GM23338 (cell line): ENCODE measurements around the gene UBXN2A.

Source experiments
- CREB1 ChIP-seq: fragments of 250-450 bp; sonication (Bioruptor Pico); IDR thresholded peaks from 2 replicates; pipeline ENCODE4 v1.5.0; 2020; ENCODE audit warnings: low read depth, mild to moderate bottlenecking, moderate library complexity
- EZH2 ChIP-seq: fragments of 200-600 bp; sonication (generic); IDR thresholded peaks from one replicate; pipeline ENCODE4 v1.8.0; 2017; ENCODE audit warnings: antibody characterized with exemption, mild to moderate bottlenecking, low read depth; ENCODE audit not compliant: unreplicated experiment
- EZH2phosphoT487 ChIP-seq: fragments of 200-600 bp; sonication (generic); IDR thresholded peaks from one replicate; pipeline ENCODE4 v1.8.1; 2018; ENCODE audit warnings: antibody characterized with exemption; ENCODE audit not compliant: unreplicated experiment
- JUNB ChIP-seq: IDR thresholded peaks from one replicate; pipeline ENCODE4 v1.6.1; 2016; ENCODE audit warnings: antibody characterized with exemption; ENCODE audit not compliant: unreplicated experiment
- POLR2AphosphoS5 ChIP-seq: IDR thresholded peaks from 2 replicates; pipeline ENCODE4 v1.6.1; 2016; ENCODE audit warnings: antibody characterized with exemption, low read depth
- REST ChIP-seq: IDR thresholded peaks from one replicate; pipeline ENCODE4 v1.6.1; 2018; ENCODE audit warnings: antibody characterized with exemption; ENCODE audit not compliant: unreplicated experiment
- STAT1 ChIP-seq: IDR thresholded peaks from one replicate; pipeline ENCODE4 v1.6.1; 2016; ENCODE audit warnings: antibody characterized with exemption; ENCODE audit not compliant: unreplicated experiment
- ZNF114 ChIP-seq: fragments of 250-450 bp; sonication (Bioruptor Pico); IDR thresholded peaks from 2 replicates; pipeline ENCODE4 v1.5.0; 2020; ENCODE audit warnings: mild to moderate bottlenecking, moderate library complexity
- ZNF331 ChIP-seq: fragments of 250-450 bp; sonication (Bioruptor Pico); IDR thresholded peaks from 2 replicates; pipeline ENCODE4 v1.5.0; 2020; ENCODE audit warnings: low read depth, mild to moderate bottlenecking, moderate library complexity
- ZNF462 ChIP-seq: fragments of 250-450 bp; sonication (Bioruptor Pico); IDR thresholded peaks from 2 replicates; pipeline ENCODE4 v1.5.0; 2020; ENCODE audit warnings: mild to moderate bottlenecking, moderate library complexity
- TF ChIP-seq, protein P1 (sequence below), 2 experiments: fragments of 200-600 bp in 1 of 2; sonication (generic) in 1 of 2; conservative IDR thresholded peaks; 2 replicates each; pipeline versions ENCODE4 v1.5.1 to v1.6.1; 2016 to 2017; ENCODE audit warnings: antibody characterized with exemption in 2 of 2, low read depth in 2 of 2, mild to moderate bottlenecking in 2 of 2, moderate library complexity in 1 of 2
- TF ChIP-seq, protein P2 (sequence below): IDR thresholded peaks from 2 replicates; pipeline ENCODE4 v1.6.1; 2016; ENCODE audit warnings: antibody characterized with exemption

DNA sequence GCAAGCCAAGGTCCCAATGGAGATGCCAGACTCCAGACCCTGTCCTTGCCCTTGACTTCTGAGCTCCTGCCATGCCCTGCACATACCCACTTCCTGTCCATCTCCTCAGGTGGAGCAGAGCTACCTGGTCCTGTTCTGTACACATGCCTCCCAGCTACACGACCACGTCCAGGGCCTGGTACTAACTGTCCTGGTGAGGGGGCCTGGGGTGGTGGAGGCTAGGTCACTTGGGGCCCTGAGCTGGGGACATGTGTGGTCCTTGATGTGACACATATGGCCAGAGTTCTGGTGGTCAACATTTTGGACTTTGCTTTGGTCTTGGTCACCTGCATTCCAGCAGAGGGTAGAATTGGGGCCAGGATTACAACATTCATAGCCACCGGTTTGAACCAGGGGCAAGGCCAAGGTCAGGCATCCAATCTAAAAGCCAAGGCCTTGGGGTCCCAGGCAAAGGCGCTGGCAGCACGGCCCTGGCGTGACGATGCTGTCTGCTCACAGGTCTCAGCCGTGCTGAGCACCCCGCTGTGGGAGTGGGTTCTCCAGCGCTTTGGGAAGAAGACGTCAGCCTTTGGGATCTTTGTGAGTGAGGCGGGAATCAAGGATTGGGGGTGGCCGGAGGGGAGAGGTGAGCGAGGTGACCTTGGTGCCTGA is 82.2 kb downstream of the UBXN2A start:
- TF ChIP-seq, protein P1, sequence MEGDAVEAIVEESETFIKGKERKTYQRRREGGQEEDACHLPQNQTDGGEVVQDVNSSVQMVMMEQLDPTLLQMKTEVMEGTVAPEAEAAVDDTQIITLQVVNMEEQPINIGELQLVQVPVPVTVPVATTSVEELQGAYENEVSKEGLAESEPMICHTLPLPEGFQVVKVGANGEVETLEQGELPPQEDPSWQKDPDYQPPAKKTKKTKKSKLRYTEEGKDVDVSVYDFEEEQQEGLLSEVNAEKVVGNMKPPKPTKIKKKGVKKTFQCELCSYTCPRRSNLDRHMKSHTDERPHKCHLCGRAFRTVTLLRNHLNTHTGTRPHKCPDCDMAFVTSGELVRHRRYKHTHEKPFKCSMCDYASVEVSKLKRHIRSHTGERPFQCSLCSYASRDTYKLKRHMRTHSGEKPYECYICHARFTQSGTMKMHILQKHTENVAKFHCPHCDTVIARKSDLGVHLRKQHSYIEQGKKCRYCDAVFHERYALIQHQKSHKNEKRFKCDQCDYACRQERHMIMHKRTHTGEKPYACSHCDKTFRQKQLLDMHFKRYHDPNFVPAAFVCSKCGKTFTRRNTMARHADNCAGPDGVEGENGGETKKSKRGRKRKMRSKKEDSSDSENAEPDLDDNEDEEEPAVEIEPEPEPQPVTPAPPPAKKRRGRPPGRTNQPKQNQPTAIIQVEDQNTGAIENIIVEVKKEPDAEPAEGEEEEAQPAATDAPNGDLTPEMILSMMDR (conservative IDR thresholded peaks at IDR 0.05; ENCODE audit: low read depth in 2 of 2): no peak
- TF ChIP-seq EZH2 (no peak), POLR2AphosphoS5 (no peak), EZH2phosphoT487 (no peak), REST (no peak), STAT1 (no peak), ZNF331 (no peak), CREB1 (no peak), ZNF114 (no peak), JUNB (no peak), ZNF462 (CRISPR knock-in tag) (no peak)
- TF ChIP-seq, protein P2, sequence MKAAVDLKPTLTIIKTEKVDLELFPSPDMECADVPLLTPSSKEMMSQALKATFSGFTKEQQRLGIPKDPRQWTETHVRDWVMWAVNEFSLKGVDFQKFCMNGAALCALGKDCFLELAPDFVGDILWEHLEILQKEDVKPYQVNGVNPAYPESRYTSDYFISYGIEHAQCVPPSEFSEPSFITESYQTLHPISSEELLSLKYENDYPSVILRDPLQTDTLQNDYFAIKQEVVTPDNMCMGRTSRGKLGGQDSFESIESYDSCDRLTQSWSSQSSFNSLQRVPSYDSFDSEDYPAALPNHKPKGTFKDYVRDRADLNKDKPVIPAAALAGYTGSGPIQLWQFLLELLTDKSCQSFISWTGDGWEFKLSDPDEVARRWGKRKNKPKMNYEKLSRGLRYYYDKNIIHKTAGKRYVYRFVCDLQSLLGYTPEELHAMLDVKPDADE: no peak
